Gastrocnemius medialis (tissue), 4 donors: Measurements from ENCODE around the gene CSF1.

Experiments
- POLR2A ChIP-seq, 2 donors: fragments of 450-650 bp; IDR thresholded peaks; one replicate each; pipeline ENCODE4 v1.6.1; 2017; ENCODE audit warnings: antibody characterized with exemption in 2 of 2, mild to moderate bottlenecking in 2 of 2, moderate library complexity in 2 of 2
- TF ChIP-seq, protein P1 (sequence below), 5 experiments: fragments of 450-650 bp in 3 of 5; fragments of 200-600 bp in 2 of 5; sonication (generic) in 2 of 5; IDR thresholded peaks in 4 of 5; conservative IDR thresholded peaks in 1 of 5; 1 replicate in 4 of 5; 2 replicates in 1 of 5; pipeline ENCODE4 v1.5.1; 2016 to 2019; ENCODE audit warnings: antibody characterized with exemption in 5 of 5, mild to moderate bottlenecking in 3 of 5, moderate library complexity in 3 of 5

DNA sequence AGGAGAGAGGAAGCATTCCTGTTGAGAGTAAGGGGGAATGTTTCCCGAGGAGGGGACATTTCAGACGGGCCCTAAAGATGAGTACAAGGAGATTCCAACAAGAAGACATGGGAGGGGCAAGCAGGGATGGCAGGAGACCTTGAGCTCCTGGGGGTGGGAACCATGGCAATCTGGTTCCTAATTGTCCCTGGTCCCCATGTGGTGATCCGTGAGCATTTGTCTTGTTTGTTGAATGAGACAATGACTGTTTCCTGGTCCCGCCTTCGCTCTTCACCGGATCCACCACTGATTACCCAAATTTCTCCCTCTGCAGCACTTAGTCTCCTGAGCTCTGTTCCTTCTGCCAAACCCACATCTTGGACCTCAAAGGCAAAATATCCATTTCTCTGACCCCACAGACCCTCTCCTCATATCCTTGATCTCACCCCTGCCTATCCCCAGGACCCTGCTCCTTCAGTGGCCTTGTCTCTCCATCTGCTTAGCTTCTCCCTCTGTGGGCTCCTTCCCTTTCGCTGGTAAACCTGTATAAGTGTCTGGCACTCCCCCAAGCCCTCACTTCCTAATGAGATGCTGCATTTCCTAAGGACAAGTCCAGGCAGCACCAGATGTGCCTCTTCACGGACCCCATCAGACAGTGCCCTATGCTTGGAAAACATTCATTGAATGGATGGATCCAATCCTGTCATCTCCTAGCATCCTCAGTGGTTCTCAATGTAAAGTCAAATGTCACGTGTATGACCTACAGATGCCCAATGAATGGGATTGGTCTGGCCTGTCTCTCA lies 8.3 kb upstream of the CSF1 start:
- no peak for TF ChIP-seq POLR2A (IDR thresholded peaks at IDR 0.05)
- TF ChIP-seq, protein P1, sequence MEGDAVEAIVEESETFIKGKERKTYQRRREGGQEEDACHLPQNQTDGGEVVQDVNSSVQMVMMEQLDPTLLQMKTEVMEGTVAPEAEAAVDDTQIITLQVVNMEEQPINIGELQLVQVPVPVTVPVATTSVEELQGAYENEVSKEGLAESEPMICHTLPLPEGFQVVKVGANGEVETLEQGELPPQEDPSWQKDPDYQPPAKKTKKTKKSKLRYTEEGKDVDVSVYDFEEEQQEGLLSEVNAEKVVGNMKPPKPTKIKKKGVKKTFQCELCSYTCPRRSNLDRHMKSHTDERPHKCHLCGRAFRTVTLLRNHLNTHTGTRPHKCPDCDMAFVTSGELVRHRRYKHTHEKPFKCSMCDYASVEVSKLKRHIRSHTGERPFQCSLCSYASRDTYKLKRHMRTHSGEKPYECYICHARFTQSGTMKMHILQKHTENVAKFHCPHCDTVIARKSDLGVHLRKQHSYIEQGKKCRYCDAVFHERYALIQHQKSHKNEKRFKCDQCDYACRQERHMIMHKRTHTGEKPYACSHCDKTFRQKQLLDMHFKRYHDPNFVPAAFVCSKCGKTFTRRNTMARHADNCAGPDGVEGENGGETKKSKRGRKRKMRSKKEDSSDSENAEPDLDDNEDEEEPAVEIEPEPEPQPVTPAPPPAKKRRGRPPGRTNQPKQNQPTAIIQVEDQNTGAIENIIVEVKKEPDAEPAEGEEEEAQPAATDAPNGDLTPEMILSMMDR (IDR thresholded peaks at IDR 0.05 in 4 of 5, conservative IDR thresholded peaks at IDR 0.05 in 1 of 5), result no peak
